ENCODE data around the gene RFFL.
A peak's percentile ranks its signal among the peaks of the same experiment; 100 is the strongest.

RFFL gene

DNA sequence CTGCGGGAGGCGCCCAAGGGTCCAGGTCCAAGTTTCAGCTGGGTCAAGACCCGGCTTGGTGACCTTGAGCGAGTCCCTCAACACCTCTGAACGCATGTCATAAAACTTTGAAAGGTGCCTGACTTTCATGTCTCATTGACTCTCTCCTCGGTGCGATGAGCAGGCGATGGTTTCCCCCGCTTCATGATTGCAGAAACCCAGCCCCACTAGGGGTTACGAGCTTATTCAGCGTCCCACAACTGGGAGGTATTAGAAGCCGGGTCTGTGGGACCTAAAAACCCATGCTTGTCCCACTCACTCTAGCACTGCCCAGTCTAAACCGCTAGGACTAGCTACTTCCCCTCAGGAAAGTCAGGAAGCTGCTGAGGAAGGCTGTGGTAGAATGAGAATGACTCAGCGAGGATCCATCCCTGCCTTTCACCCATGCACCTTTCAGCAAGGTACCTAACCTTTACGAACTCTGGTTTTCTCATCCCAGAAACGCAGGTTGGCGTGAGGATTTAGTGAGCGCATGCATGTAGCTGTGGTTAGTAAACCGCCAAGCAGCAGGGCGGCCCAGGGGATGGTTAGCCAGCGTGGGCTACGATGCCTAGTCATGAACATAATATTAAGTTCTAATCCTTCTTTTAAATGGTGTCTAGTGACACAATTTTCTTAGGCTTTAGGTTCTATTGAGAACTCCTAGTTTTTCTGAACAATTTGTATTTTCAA lies 26.2 kb upstream of the RFFL start:
- Histone ChIP-seq H3K27ac (ENCODE audit: low read depth, low read length) (peak overlapping the region; percentile 40), H3K9me3 (ENCODE audit: low read length) (no peaks in the 10 kb centered on the region), H3K27me3 (ENCODE audit: control insufficient read depth in 1 of 2, insufficient read depth in 2 of 2, low read length in 2 of 2) (no peaks in the 10 kb centered on the region), H3K9ac (ENCODE audit: low read length) (no peak overlapping the region), H3K4me3 (ENCODE audit: low read depth in 1 of 2, low read length in 2 of 2) (peak overlapping the region in 1 of 2 donors; percentile 29), H3K4me1 (ENCODE audit: insufficient read depth, low read length) (peaks cover 14% of the 10 kb centered on the region), H3K36me3 (ENCODE audit: insufficient read depth, low read length) (no peaks in the 10 kb centered on the region)

DNA sequence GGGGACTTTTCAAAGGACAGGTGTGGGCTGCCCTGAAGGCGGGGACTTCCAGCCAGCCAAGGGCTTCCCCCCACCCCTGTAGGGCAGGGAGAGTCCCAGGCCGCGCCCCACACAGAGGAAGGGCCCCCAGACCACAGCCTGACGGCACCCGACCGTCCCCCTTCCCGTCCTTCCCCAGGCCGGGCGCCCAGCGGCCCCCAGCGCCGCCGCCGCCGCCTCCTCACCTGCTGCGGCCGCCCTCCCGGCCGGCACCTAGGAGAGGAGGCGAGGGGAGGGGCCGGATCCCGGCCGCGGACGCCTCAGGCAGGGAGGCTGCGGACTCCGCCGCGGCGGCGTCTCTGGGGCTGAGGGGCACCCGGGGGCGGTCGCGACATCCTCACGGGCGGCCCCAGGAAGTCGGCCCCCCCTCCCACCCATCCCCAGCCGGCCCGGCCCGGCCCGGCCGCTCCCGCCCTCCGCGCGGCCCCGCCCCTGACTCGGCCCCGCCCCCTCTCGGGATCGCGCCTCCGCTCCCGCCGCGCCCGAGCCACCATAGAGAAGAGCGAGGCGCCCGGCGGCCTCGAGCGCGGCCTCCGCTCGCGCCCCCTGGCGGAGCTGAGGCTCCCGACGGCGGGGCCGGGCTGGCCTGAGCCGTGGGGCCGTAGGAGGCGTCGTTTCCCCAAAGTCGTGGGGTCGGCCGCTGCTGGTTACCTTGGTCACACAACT lies 25.5 kb upstream of the RFFL start:
- H3K4me1 ChIP-seq (ENCODE audit: insufficient read depth, low read length), result peaks cover 14% of the 10 kb centered on the region
- no peaks in the 10 kb centered on the region for H3K27me3 ChIP-seq (ENCODE audit: control insufficient read depth in 1 of 2, insufficient read depth in 2 of 2, low read length in 2 of 2)
- H3K4me3 ChIP-seq (ENCODE audit: low read depth in 1 of 2, low read length in 2 of 2), result peak overlapping the region; percentile 93 to 98
- H3K27ac ChIP-seq (ENCODE audit: low read depth, low read length), result peak overlapping the region; percentile 100
- no peaks in the 10 kb centered on the region for H3K9me3 ChIP-seq (ENCODE audit: low read length)
- peak overlapping the region; percentile 95 for H3K9ac ChIP-seq (ENCODE audit: low read length)
- no peaks in the 10 kb centered on the region for H3K36me3 ChIP-seq (ENCODE audit: insufficient read depth, low read length)

DNA sequence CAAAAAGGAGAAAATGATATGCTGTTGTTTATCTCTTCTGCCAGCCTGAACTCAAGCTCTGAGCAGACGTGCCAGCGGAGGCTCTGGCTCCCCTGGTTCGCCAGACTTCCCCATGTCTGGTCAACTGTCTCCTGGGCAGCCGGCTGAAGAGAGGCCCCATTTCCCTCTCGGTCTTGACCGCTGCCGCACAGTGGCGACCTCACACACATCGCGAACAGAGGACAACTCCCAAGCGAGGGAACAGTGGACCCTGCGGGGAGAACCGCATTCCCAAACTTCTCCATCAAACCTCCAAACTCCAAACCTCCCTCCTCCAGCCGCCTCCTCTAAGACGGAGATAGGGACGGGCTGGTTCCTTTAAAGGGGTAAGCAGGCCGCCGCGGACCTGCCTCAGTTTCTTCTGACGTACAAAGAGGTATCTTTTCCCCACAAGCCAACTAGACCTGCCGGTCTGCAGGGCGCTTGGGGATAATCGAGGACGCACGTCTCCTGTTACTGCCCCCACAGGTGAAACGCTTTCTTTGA lies 24.9 kb upstream of the RFFL start:
- Histone ChIP-seq H3K9me3 (ENCODE audit: low read length) (no peaks in the 10 kb centered on the region), H3K4me3 (ENCODE audit: low read depth in 1 of 2, low read length in 2 of 2) (peak overlapping the region; percentile 93 to 98), H3K9ac (ENCODE audit: low read length) (peak overlapping the region; percentile 95), H3K27ac (ENCODE audit: low read depth, low read length) (peak overlapping the region; percentile 100), H3K36me3 (ENCODE audit: insufficient read depth, low read length) (no peaks in the 10 kb centered on the region), H3K4me1 (ENCODE audit: insufficient read depth, low read length) (peaks cover 14% of the 10 kb centered on the region), H3K27me3 (ENCODE audit: control insufficient read depth in 1 of 2, insufficient read depth in 2 of 2, low read length in 2 of 2) (no peaks in the 10 kb centered on the region)

GRCh38 chr17:35087731-35088355 lies 24.3 kb upstream of the RFFL start:
- Histone ChIP-seq H3K4me3 (ENCODE audit: low read depth in 1 of 2, low read length in 2 of 2) (peak overlapping the region; percentile 93 to 98), H3K36me3 (ENCODE audit: insufficient read depth, low read length) (no peaks in the 10 kb centered on the region), H3K4me1 (ENCODE audit: insufficient read depth, low read length) (peaks cover 14% of the 10 kb centered on the region), H3K27ac (ENCODE audit: low read depth, low read length) (peak overlapping the region; percentile 100), H3K9me3 (ENCODE audit: low read length) (no peaks in the 10 kb centered on the region), H3K27me3 (ENCODE audit: control insufficient read depth in 1 of 2, insufficient read depth in 2 of 2, low read length in 2 of 2) (no peaks in the 10 kb centered on the region), H3K9ac (ENCODE audit: low read length) (peak overlapping the region; percentile 95)

GRCh38 chr17:35086931-35087573 lies 23.5 kb upstream of the RFFL start:
- peak overlapping the region; percentile 3 for H3K9ac ChIP-seq (ENCODE audit: low read length)

GRCh38 chr17:35086164-35086563 lies 22.7 kb upstream of the RFFL start:
- peaks cover 23% of the 10 kb centered on the region for H3K4me1 ChIP-seq (ENCODE audit: insufficient read depth, low read length)
- H3K9me3 ChIP-seq (ENCODE audit: low read length), result no peaks in the 10 kb centered on the region
- H3K27ac ChIP-seq (ENCODE audit: low read depth, low read length), result no peak overlapping the region
- no peak overlapping the region for H3K4me3 ChIP-seq (ENCODE audit: low read depth in 1 of 2, low read length in 2 of 2)
- H3K27me3 ChIP-seq (ENCODE audit: control insufficient read depth in 1 of 2, insufficient read depth in 2 of 2, low read length in 2 of 2), result no peaks in the 10 kb centered on the region
- H3K36me3 ChIP-seq (ENCODE audit: insufficient read depth, low read length), result no peaks in the 10 kb centered on the region
- H3K9ac ChIP-seq (ENCODE audit: low read length), result no peak overlapping the region

More at GRCh38 chr17:35086931-35087573, 23.5 kb upstream of the RFFL start:
- peak overlapping the region; percentile 100 for H3K27ac ChIP-seq (ENCODE audit: low read depth, low read length)
- H3K27me3 ChIP-seq (ENCODE audit: control insufficient read depth in 1 of 2, insufficient read depth in 2 of 2, low read length in 2 of 2), result no peaks in the 10 kb centered on the region
- no peaks in the 10 kb centered on the region for H3K9me3 ChIP-seq (ENCODE audit: low read length)
- H3K4me3 ChIP-seq (ENCODE audit: low read depth in 1 of 2, low read length in 2 of 2), result no peak overlapping the region
- peaks cover 22% of the 10 kb centered on the region for H3K4me1 ChIP-seq (ENCODE audit: insufficient read depth, low read length)
- no peaks in the 10 kb centered on the region for H3K36me3 ChIP-seq (ENCODE audit: insufficient read depth, low read length)

- no peaks in the 10 kb centered on the region for H3K27me3 ChIP-seq (ENCODE audit: control insufficient read depth in 1 of 2, insufficient read depth in 2 of 2, low read length in 2 of 2)
- H3K9me3 ChIP-seq (ENCODE audit: low read length), result no peaks in the 10 kb centered on the region
- H3K4me3 ChIP-seq (ENCODE audit: low read depth in 1 of 2, low read length in 2 of 2), result no peak overlapping the region
- peaks cover 23% of the 10 kb centered on the region for H3K4me1 ChIP-seq (ENCODE audit: insufficient read depth, low read length)
- H3K27ac ChIP-seq (ENCODE audit: low read depth, low read length), result no peak overlapping the region
- H3K9ac ChIP-seq (ENCODE audit: low read length), result no peak overlapping the region
- no peaks in the 10 kb centered on the region for H3K36me3 ChIP-seq (ENCODE audit: insufficient read depth, low read length)
Observed at GRCh38 chr17:35084987-35085386, 21.5 kb upstream of the RFFL start.

DNA sequence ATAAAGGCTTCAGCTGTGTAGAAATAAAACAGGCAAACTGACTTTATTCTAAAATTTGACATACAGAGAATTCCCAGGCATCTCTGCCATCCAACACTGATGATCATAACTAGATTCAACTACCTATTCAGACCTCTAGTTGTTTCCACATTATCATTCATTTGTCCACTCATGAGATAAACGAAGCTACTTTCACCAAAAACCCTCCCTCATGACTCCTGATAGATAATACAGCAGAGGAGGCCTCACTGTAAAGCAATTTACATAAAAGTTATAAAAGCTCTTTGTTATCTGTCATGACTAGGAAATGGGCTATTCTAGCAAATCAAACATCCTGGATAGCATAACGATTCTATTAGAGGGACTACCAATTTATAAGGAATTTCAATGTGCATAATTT lies 19.6 kb upstream of the RFFL start:
- H3K27ac ChIP-seq (ENCODE audit: low read depth, low read length), result no peak overlapping the region
- H3K9ac ChIP-seq (ENCODE audit: low read length), result no peak overlapping the region
- H3K9me3 ChIP-seq (ENCODE audit: low read length), result no peaks in the 10 kb centered on the region
- H3K4me1 ChIP-seq (ENCODE audit: insufficient read depth, low read length), result peaks cover 23% of the 10 kb centered on the region
- H3K36me3 ChIP-seq (ENCODE audit: insufficient read depth, low read length), result no peaks in the 10 kb centered on the region
- H3K27me3 ChIP-seq (ENCODE audit: control insufficient read depth in 1 of 2, insufficient read depth in 2 of 2, low read length in 2 of 2), result no peaks in the 10 kb centered on the region
- H3K4me3 ChIP-seq (ENCODE audit: low read depth in 1 of 2, low read length in 2 of 2), result no peak overlapping the region

GRCh38 chr17:35082073-35082657 lies 18.7 kb upstream of the RFFL start:
- Histone ChIP-seq H3K36me3 (ENCODE audit: insufficient read depth, low read length) (no peaks in the 10 kb centered on the region), H3K9ac (ENCODE audit: low read length) (no peak overlapping the region), H3K4me1 (ENCODE audit: insufficient read depth, low read length) (peaks cover 15% of the 10 kb centered on the region), H3K4me3 (ENCODE audit: low read depth in 1 of 2, low read length in 2 of 2) (no peak overlapping the region), H3K27ac (ENCODE audit: low read depth, low read length) (no peak overlapping the region), H3K9me3 (ENCODE audit: low read length) (no peaks in the 10 kb centered on the region), H3K27me3 (ENCODE audit: control insufficient read depth in 1 of 2, insufficient read depth in 2 of 2, low read length in 2 of 2) (no peaks in the 10 kb centered on the region)

GRCh38 chr17:35081638-35082037 lies 18.1 kb upstream of the RFFL start:
- H3K27me3 ChIP-seq (ENCODE audit: control insufficient read depth in 1 of 2, insufficient read depth in 2 of 2, low read length in 2 of 2), result no peaks in the 10 kb centered on the region
- no peak overlapping the region for H3K4me3 ChIP-seq (ENCODE audit: low read depth in 1 of 2, low read length in 2 of 2)
- no peaks in the 10 kb centered on the region for H3K36me3 ChIP-seq (ENCODE audit: insufficient read depth, low read length)
- H3K4me1 ChIP-seq (ENCODE audit: insufficient read depth, low read length), result peaks cover 10% of the 10 kb centered on the region
- H3K9ac ChIP-seq (ENCODE audit: low read length), result no peak overlapping the region
- no peak overlapping the region for H3K27ac ChIP-seq (ENCODE audit: low read depth, low read length)
- no peaks in the 10 kb centered on the region for H3K9me3 ChIP-seq (ENCODE audit: low read length)

DNA sequence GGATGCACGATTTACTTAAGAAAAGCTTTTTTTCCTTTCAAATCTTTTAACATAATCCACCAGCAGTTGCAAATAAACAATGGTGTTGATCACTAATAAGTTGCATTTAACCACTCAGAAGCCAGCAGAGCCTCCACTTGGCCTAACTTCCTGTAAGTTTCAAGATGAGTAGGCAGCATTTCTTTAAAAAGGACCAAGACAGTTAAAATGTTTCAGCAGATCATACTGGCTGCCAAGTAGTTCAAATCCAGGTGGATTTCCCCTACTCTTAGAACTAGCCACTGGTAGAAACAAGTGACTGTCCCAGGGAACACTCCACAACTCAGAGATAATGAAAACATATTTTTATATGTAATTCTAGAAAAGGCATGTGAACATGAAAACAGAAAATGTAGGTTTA lies 17.0 kb upstream of the RFFL start:
- Histone ChIP-seq H3K4me3 (ENCODE audit: low read depth in 1 of 2, low read length in 2 of 2) (no peak overlapping the region), H3K9ac (ENCODE audit: low read length) (no peak overlapping the region), H3K4me1 (ENCODE audit: insufficient read depth, low read length) (peaks cover 10% of the 10 kb centered on the region), H3K9me3 (ENCODE audit: low read length) (no peaks in the 10 kb centered on the region), H3K27ac (ENCODE audit: low read depth, low read length) (no peak overlapping the region), H3K27me3 (ENCODE audit: control insufficient read depth in 1 of 2, insufficient read depth in 2 of 2, low read length in 2 of 2) (no peaks in the 10 kb centered on the region), H3K36me3 (ENCODE audit: insufficient read depth, low read length) (no peaks in the 10 kb centered on the region)

Measured in muscle layer of colon (tissue), 2 donors.